Fibroblast of skin of left biceps (primary cell): ENCODE results near the gene BICC1.

Source experiments
- DNase-seq, 2 experiments: peaks; one replicate each; pipeline ENCODE4 v3.0.0-alpha.2; 2013; ENCODE audit warnings: low read depth in 2 of 2

BICC1 gene

GRCh38 chr10:58820861-58821751 lies 308.4 kb downstream of the BICC1 start:
- peak; percentile 73 to 78 for DNase-seq

DNA sequence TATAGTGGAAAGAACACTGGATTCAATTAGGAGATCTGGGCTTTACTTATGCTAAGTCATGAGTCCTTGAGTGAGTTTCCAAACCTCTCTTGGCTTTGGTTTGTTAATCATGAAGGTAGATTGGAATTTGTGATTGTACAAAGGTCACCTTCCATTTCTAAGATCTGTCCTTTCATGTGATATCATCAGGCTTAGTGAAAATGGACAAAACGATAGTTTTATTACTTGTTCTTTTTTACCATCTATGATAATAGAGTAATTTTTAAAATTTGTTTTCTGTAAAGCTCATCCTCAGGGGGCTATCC lies 309.0 kb downstream of the BICC1 start:
- DNase-seq: no peak

DNA sequence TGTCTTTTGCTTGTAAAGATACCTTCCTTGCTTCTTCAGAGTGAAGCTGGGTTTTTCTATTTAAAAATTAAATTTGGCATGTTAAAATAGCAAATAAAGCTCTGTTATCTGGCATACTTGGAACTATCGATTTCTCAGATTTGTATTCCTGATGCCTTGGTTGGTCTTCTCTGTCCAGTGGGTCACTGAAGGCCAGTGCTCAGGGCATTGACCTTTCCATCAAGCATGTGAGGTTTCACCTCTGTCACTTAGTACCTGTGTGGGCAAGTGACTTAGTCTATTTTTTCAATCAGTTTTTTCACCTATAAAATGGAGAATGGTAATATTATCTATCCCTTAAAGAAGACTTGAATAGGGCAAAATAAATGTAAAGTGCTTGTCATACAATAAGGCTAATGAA lies 311.3 kb downstream of the BICC1 start:
- DNase-seq: no peak

GRCh38 chr10:58824396-58824795 lies 311.7 kb downstream of the BICC1 start:
- no peak for DNase-seq

DNA sequence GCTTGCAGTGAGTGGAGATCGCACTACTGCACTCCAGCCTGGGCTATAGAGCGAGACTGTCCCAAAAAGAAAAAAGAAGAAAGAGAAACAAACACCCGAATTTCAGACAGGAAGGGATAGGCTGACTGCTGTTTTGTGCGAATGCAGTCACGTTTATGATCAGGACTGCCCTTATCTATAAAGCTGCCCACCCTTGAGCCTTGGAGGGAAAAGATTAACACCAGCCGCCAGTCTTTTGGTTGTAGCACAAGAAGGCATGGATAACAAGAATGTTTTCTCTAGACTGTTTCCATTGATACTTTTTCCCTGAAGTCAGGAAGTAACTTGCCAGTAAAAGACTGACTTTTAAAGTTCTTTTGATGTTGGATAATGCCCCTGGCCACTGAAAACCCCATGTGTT lies 314.0 kb downstream of the BICC1 start:
- DNase-seq: no peak

- no peak for DNase-seq
Measured at GRCh38 chr10:58827381-58827780, 314.7 kb downstream of the BICC1 start.

DNA sequence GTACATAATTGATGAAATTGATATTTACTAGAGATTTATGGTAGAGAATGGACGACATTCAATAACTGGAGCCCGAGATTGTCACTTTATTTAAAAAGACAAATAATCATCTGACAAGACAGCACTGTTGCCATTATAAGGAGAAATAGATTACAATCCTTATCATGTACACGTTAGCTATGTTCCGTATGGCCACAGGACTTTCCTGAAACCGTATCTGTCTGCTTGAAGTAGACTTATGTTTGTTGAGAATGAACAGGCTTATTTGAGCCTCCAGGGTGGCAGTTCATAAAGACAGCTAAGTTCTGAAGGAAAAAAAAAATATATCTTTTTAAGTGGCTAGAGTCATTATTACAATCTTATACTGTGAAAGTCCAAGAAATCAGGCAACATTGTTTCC lies 317.2 kb downstream of the BICC1 start:
- DNase-seq: no peak

DNA sequence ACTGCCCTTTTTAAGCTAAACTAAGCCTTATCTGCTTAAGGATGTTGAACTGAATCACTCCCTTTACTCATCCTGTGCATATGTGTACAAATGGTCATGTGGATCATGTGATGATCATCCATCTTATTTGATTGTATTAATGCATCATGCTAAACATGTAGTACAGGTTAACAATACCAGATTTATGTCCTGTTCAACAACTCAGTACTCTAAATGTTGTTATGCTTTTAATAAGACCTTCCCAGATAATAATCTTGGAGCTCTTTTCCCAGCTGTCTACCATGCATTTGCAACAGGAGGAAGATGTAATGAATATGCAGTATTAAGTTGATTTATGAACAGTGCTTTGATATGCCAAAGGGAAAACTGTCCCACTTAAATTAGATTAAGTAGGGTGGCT lies 318.0 kb downstream of the BICC1 start:
- no peak for DNase-seq

GRCh38 chr10:58833771-58834561 lies 321.3 kb downstream of the BICC1 start:
- no peak for DNase-seq

DNA sequence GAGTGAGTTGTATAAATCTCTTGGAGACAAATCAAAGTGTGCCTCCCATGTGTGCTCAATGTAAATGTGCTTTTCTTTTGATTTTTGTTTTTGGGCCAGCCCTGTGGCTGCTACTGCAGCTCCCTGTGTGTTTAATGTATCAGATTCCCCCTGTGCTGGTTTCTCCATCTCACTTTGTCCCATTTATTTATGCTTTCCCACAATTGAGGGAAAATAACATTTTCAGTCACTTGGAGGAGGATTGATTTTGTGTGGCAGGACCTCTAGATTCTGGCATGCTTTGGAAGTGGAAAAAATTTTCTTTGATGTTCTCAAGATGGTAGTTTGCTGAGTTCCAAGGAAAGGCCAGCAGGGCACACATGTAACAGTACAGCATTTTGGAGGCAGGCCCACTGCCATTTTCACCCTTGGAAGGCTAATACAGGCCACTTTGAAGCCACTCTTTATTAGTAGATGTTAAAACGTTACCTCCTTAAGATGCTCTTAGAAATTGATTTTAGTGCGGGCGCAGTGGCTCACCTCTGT lies 323.6 kb downstream of the BICC1 start:
- no peak for DNase-seq

- DNase-seq: no peak
Measured at GRCh38 chr10:58836991-58837575, 324.4 kb downstream of the BICC1 start.

GRCh38 chr10:58837826-58838225 lies 325.2 kb downstream of the BICC1 start:
- DNase-seq: no peak

- DNase-seq: no peak
Measured at GRCh38 chr10:58838561-58839208, 326.0 kb downstream of the BICC1 start.

DNA sequence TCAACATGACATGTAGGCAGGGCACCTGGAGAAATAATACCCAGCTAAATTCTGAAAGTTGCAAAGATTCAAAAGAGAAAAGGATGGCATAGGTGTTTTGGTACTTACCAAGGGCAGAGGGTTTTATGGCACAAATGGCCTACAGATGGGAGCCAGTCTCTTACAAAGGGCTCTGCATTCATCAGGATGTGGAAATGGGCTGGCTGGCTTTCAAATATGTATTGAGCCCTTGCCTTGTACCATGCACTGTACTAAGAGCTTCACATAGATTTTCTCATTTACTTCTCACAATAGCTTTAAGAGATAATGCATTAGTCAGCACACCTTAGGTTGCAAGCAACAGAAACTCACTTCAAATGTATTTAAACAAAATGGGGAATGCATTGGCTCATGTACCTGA lies 327.1 kb downstream of the BICC1 start:
- no peak for DNase-seq

GRCh38 chr10:58840840-58841435 lies 328.3 kb downstream of the BICC1 start:
- DNase-seq: no peak

DNA sequence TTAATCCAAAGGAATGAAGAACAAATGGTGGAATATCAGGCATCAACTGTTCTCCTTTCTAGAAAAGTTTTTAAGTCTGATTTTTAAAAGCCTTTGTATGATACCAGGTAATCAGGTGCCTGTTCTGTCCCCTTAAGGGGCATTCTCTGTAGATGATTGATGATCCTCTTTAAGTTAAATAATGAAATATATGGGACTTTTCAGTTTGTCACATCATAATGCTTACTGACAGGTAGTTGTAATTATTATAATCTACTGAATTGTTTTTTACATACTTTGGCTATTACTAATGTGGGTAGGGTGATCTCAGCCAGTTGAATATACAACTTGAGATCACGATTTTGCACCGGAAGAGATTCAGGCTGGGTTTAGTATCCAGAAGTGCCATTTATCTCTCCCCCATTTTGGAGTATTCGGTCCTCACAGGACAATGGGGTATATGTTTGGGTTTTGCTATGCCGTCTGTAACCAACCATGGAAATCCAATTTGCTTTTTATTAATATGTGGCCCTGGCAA lies 330.2 kb downstream of the BICC1 start:
- DNase-seq: no peak

DNA sequence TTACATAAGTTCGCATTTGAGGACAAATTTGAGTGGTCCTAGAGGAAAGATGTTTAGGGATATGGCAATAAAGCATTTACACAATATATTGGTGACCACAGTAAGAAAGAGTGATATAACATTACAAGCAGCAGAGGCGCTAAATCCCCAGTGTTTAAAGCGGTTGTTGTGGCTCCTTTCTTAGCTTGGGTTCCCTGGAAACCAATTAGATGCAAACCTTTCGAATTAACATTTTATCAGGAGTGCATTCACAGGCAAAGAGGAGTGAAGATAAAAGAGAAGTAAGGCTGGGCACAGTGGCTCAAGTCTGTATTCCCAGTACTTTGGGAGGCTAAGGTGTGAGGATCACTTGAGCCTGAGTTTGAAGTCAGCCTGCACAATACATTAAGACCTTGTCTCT lies 331.1 kb downstream of the BICC1 start:
- DNase-seq: no peak

DNA sequence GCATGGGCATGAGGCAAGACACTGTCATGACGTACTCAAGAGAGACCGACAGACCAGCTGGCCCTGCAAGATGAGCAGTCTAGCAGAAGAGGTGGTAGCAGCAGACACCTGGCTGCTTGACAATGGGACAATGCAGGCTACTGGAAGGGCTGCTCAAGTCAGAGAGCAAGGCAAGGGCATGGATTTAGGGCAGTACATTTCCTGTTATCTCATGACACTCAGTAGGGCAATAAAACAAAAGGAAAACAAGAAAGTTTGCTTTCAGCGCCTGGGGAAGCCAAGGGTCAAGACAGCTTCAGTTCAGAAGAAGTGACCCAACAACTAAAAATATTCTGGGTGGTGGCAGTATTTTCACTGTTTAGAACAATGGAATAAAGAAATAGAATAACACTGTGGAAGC lies 332.0 kb downstream of the BICC1 start:
- DNase-seq: no peak

DNA sequence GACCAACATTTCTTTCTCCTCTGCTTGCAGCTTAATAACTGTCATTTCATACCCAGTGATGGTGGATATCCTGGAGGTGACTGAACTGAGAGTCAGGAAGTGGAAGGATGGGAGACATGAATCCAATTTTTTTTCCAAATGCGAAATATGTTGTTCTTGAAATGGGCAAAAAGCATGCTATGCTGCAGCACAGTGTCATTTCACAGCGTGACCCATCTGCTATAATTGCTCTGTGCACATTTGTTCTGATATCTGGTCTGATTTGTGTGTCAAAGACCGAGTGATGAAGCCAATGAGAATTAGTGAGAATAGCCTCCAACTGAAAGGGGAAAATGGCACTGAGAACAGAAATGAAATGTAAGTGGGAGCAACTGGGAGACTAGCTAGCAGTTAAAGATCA lies 334.2 kb downstream of the BICC1 start:
- no peak for DNase-seq

- DNase-seq: no peak
Measured at GRCh38 chr10:58851606-58852005, 338.9 kb downstream of the BICC1 start.

DNA sequence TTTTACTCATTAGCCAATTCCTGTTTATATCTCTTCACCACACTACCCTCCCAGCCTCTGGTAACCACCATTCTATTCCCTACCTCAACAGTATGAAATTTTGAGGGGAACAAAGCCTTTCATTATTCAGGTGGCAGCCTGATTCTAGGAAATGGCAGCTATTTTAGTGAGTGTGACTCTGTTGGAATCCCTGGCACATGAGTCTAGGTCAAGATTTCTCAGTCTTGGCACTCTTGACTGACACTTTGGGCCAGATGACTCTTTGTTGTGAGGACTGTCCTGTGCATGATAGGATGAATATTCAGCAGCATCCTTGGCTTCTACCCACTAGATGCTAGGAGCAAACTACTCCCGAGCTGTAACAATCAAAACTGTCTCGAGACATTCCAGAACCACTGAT lies 341.0 kb downstream of the BICC1 start:
- no peak for DNase-seq
